ENCODE data around the gene RAD51B. TPM values are rescaled to one million over a fixed set of nuclear protein-coding genes. Genes with fewer than 3 reads are reported as not detected.
A peak's percentile ranks its signal among the peaks of the same experiment; 100 is the strongest.

RAD51B gene
- total and polyA plus RNA-seq, 8 donors = 10.8 to 18.3 (median 14.1) TPM

DNA sequence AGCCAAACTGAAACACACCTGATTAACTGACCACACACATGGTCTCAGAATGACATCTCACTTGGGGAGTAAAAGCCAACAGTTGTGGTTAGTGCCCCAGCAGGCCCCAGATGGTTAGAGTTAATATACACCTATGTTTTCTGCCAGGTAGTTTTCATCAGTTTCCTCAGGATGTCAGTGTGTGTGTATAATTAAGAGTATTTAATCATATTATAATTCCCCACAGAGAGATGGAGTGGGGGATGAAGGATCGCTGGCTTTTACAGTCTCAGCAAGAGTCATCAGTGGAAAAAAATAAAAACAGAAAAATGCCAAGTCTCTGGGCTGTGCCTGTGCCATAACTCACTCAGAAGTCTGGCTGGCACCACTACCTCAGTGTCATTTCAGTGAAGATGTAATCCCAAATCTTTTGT lies 560.8 kb downstream of the RAD51B start:
- DNase-seq (no peak), ATAC-seq (no peak)
- Histone ChIP-seq H3K27ac (peak overlapping the region; percentile 79 to 81), H3K4me1 (peaks cover 21 to 66% of the 10 kb centered on the region in 2 donors), H3K27me3 (no peaks in the 10 kb centered on the region), H3K4me3 (no peak overlapping the region), H3K36me3 (no peaks in the 10 kb centered on the region), H3K9me3 (no peaks in the 10 kb centered on the region)
- intact Hi-C loops (cut with DNase I) = no loop called here
- TF ChIP-seq, protein P1, sequence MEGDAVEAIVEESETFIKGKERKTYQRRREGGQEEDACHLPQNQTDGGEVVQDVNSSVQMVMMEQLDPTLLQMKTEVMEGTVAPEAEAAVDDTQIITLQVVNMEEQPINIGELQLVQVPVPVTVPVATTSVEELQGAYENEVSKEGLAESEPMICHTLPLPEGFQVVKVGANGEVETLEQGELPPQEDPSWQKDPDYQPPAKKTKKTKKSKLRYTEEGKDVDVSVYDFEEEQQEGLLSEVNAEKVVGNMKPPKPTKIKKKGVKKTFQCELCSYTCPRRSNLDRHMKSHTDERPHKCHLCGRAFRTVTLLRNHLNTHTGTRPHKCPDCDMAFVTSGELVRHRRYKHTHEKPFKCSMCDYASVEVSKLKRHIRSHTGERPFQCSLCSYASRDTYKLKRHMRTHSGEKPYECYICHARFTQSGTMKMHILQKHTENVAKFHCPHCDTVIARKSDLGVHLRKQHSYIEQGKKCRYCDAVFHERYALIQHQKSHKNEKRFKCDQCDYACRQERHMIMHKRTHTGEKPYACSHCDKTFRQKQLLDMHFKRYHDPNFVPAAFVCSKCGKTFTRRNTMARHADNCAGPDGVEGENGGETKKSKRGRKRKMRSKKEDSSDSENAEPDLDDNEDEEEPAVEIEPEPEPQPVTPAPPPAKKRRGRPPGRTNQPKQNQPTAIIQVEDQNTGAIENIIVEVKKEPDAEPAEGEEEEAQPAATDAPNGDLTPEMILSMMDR (IDR thresholded peaks at IDR 0.05) = no peak

- intact Hi-C loops (cut with DNase I) = no loop called here
- Histone ChIP-seq H3K27me3 (no peaks in the 10 kb centered on the region), H3K9me3 (no peaks in the 10 kb centered on the region), H3K27ac (peak overlapping the region; percentile 82 to 86), H3K36me3 (no peaks in the 10 kb centered on the region), H3K4me3 (no peak overlapping the region), H3K4me1 (peaks cover 34 to 58% of the 10 kb centered on the region in 2 donors)
- peak in 2 of 4 donors; percentile 74 for DNase-seq
- peak; percentile 88 for ATAC-seq
- TF ChIP-seq, protein P1 (IDR thresholded peaks at IDR 0.05) = no peak
Measured at GRCh38 chr14:68384335-68384734, 564.8 kb downstream of the RAD51B start.

DNA sequence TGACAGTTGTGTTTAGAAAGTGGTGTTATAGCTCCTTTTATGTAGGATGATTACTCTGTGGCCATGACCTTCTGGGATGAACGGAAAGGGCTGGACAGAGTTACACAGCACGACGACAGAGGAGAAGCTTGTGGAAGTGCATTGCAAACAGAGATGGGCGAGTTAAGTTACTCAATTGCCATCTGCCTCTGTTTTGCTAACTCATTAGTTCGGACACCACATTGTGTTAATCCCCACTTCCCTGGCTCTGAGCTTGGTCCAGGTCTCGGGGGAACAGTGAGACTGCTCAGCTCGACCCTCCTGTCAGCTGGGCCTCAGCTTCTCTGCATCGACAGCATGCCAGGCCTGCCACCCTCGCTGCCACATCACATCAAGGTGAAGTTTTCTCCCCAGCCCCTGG lies 565.3 kb downstream of the RAD51B start:
- TF ChIP-seq, protein P1 (IDR thresholded peaks at IDR 0.05) = no peak
- Histone ChIP-seq H3K27ac (peak overlapping the region; percentile 82 to 86), H3K4me1 (peaks cover 29 to 55% of the 10 kb centered on the region in 2 donors), H3K4me3 (no peak overlapping the region), H3K9me3 (no peaks in the 10 kb centered on the region), H3K36me3 (no peaks in the 10 kb centered on the region), H3K27me3 (no peaks in the 10 kb centered on the region)
- DNase-seq (no peak), ATAC-seq (peak; percentile 3)
- intact Hi-C loops (cut with DNase I) = no loop called here

DNA sequence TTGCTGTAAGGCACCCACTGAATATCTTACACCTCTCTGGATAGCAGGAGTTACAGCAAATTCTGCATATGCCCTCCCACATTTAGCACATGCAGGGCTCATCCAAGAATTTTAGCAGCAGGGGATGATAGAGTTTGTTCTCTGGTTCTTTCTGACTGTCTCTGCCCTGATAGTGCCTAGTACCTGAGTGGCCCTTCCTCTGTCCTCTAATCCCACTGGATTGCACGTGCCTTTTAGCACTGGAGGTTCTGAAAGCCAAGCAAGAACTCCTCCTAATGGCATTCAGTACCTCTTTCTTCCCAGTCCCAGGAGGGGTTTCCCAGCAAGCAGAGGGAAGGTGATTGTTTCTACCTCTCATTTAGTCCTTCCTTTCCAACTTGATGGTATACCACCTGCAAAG lies 566.9 kb downstream of the RAD51B start:
- H3K27me3 ChIP-seq = no peaks in the 10 kb centered on the region
- H3K9me3 ChIP-seq = no peaks in the 10 kb centered on the region
- H3K4me1 ChIP-seq = peaks cover 29 to 45% of the 10 kb centered on the region in 2 donors
- DNase-seq = no peak
- no peak for ATAC-seq
- H3K27ac ChIP-seq = peak overlapping the region in 1 of 2 donors; percentile 82
- intact Hi-C loops (cut with DNase I) = no loop called here
- no peak overlapping the region for H3K4me3 ChIP-seq
- H3K36me3 ChIP-seq = no peaks in the 10 kb centered on the region
- TF ChIP-seq, protein P1 (IDR thresholded peaks at IDR 0.05) = no peak

- Histone ChIP-seq H3K27ac (peak overlapping the region in 1 of 2 donors; percentile 23), H3K4me3 (no peak overlapping the region), H3K36me3 (no peaks in the 10 kb centered on the region), H3K27me3 (no peaks in the 10 kb centered on the region), H3K4me1 (peaks cover 29 to 52% of the 10 kb centered on the region in 2 donors), H3K9me3 (no peaks in the 10 kb centered on the region)
- no peak for DNase-seq
- TF ChIP-seq, protein P1 (IDR thresholded peaks at IDR 0.05) = no peak
- intact Hi-C loops (cut with DNase I) = no loop called here
- ATAC-seq = no peak
Measured at GRCh38 chr14:68386950-68387779, 567.6 kb downstream of the RAD51B start.

Data from left lung (tissue), 10 donors.